HepG2 (cell line): Measurements from ENCODE around the gene ZC3H13.

Source experiments
- BHLHE40 ChIP-seq: IDR thresholded peaks from 2 replicates; pipeline ENCODE4 v1.6.1; 2011; ENCODE audit warnings: low read length, improper control_type of control experiment
- MIER3 ChIP-seq: IDR thresholded peaks from 2 replicates; pipeline ENCODE4 v1.6.1; 2016; ENCODE audit warnings: missing compliant biosample characterization, borderline replicate concordance
- MTA1 ChIP-seq: sonication (generic); formaldehyde crosslinking; IDR thresholded peaks from 2 replicates; pipeline ENCODE4 v1.4.0; 2020; ENCODE audit warnings: missing genetic modification reagents, mild to moderate bottlenecking, borderline replicate concordance
- MYC ChIP-seq: sonication (generic); formaldehyde crosslinking; IDR thresholded peaks from 2 replicates; pipeline ENCODE4 v1.9.0; 2021; ENCODE audit warnings: missing genetic modification reagents, borderline replicate concordance
- ZFP36L2 ChIP-seq: sonication (generic); formaldehyde crosslinking; IDR thresholded peaks from 2 replicates; pipeline ENCODE4 v1.4.0; 2020; ENCODE audit warnings: missing genetic modification reagents
- ZNF589 ChIP-seq: sonication (generic); formaldehyde crosslinking; conservative IDR thresholded peaks from 2 replicates; pipeline ENCODE4 v1.8.0; 2022; ENCODE audit warnings: mild to moderate bottlenecking, moderate library complexity, missing genetic modification reagents
- TF ChIP-seq, protein P1 (sequence below): IDR thresholded peaks from 2 replicates; pipeline ENCODE4 v1.6.1; 2016; ENCODE audit warnings: control low read depth
- TF ChIP-seq, protein P2 (sequence below): sonication (generic); formaldehyde crosslinking; IDR thresholded peaks from 2 replicates; pipeline ENCODE4 v1.4.0; 2020; ENCODE audit warnings: missing genetic modification reagents

DNA sequence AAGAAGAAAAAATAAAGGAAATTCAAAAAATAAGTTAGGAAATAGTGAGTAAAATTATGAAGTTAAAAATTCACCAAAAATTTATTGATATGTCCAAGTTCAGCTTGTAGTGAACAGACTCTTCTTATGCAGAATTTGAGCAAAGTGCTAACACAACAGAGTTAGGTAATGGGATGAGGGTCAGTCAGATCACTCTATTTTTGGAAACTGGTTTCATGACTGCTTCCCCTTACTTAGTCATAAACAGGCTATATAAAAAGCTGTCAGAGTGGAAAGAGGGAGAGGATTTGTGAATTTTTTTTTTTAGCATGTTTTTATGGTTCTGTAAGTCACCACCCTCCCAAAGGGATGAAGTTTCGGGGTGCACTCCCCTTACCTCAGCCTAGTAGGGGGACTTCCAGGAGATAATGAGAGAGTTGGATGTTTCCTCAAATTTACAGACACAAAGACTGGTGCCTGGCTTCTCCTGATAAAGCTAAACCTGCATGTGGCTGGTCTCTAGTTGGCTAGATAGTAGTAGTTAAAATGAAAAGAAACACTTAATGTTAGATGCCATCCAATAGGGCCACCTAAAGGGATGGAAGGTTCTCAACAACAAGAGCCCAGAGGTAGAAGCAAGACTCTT is 47.8 kb upstream of the ZC3H13 start:
- no peak for TF ChIP-seq ZFP36L2 (CRISPR knock-in tag)
- no peak for TF ChIP-seq ZNF589 (CRISPR knock-in tag)
- TF ChIP-seq MYC (CRISPR knock-in tag): no peak
- TF ChIP-seq BHLHE40: no peak
- TF ChIP-seq, protein P1, sequence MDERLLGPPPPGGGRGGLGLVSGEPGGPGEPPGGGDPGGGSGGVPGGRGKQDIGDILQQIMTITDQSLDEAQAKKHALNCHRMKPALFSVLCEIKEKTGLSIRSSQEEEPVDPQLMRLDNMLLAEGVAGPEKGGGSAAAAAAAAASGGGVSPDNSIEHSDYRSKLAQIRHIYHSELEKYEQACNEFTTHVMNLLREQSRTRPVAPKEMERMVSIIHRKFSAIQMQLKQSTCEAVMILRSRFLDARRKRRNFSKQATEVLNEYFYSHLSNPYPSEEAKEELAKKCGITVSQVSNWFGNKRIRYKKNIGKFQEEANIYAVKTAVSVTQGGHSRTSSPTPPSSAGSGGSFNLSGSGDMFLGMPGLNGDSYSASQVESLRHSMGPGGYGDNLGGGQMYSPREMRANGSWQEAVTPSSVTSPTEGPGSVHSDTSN: no peak
- TF ChIP-seq, protein P2, sequence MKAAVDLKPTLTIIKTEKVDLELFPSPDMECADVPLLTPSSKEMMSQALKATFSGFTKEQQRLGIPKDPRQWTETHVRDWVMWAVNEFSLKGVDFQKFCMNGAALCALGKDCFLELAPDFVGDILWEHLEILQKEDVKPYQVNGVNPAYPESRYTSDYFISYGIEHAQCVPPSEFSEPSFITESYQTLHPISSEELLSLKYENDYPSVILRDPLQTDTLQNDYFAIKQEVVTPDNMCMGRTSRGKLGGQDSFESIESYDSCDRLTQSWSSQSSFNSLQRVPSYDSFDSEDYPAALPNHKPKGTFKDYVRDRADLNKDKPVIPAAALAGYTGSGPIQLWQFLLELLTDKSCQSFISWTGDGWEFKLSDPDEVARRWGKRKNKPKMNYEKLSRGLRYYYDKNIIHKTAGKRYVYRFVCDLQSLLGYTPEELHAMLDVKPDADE (CRISPR knock-in tag): no peak
- no peak for TF ChIP-seq MIER3 (CRISPR knock-in tag)
- TF ChIP-seq MTA1 (CRISPR knock-in tag): no peak
